ENCODE measurements around the gene PHC2. TPM values are rescaled to one million over a fixed set of nuclear protein-coding genes. Genes with fewer than 3 reads are reported as not detected.

Gene PHC2
- total RNA-seq, 4 donors from 2014 or later: 77.8 to 81.3 (median 79.5) TPM

DNA sequence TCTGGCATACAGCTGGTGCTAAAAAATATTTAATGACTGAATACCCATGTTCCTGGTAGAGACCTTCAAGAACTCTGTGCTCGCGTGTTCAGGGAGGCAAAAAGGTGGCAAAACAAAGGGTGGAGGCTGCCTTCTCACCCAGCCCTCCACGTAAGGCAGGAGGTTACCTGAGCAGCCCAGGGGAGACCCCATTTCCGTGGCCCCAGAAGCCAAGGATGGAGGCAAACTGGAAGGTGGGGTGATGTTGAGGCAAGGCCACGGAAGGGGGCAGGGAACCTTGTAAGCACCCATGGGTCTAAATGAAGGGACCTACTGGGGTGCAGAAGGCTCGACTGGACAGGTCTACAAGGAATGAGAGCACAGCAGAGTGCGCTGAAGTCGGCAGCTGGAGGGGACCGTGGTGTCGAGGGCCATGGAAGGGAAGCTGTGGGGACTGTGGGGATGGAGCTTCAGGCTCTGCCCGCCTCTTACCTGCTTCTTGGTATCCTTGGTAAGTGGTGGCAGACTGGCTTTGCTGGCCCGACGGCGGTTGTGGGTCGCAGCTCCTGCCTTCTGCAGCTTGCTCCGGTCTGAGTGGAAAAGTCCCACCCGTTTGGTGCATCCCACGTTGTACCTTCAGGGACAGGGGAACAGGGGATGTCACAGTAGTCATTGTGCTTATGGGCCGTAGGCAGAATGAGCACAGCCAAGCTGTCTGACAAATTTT, 101.1 kb downstream of the PHC2 start:
- Histone ChIP-seq H3K36me3 (peaks cover 85% of the 10 kb centered on the region), H3K4me1 (peaks cover 43% of the 10 kb centered on the region), H3K27me3 (no peaks in the 10 kb centered on the region), H3K27ac (no peak overlapping the region), H3K4me3 (no peak overlapping the region), H3K9me3 (no peaks in the 10 kb centered on the region)
- TF ChIP-seq, protein P1, sequence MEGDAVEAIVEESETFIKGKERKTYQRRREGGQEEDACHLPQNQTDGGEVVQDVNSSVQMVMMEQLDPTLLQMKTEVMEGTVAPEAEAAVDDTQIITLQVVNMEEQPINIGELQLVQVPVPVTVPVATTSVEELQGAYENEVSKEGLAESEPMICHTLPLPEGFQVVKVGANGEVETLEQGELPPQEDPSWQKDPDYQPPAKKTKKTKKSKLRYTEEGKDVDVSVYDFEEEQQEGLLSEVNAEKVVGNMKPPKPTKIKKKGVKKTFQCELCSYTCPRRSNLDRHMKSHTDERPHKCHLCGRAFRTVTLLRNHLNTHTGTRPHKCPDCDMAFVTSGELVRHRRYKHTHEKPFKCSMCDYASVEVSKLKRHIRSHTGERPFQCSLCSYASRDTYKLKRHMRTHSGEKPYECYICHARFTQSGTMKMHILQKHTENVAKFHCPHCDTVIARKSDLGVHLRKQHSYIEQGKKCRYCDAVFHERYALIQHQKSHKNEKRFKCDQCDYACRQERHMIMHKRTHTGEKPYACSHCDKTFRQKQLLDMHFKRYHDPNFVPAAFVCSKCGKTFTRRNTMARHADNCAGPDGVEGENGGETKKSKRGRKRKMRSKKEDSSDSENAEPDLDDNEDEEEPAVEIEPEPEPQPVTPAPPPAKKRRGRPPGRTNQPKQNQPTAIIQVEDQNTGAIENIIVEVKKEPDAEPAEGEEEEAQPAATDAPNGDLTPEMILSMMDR (IDR thresholded peaks at IDR 0.05): no peak
- no peak for TF ChIP-seq POLR2AphosphoS5 (IDR thresholded peaks at IDR 0.05)
- TF ChIP-seq EP300 (IDR thresholded peaks at IDR 0.05): no peak
- no peak for TF ChIP-seq POLR2A (IDR thresholded peaks at IDR 0.05)
- 90% methylated on average over 10 of the region's 19 CpGs for WGBS
- peak; percentile 46 to 63 for DNase-seq (ENCODE audit: low spot score in 2 of 2)

GRCh38 chr1:33328817-33329216, 102.1 kb downstream of the PHC2 start:
- H3K27ac ChIP-seq: no peak overlapping the region

GRCh38 chr1:33327587-33328325, 103.1 kb downstream of the PHC2 start:
- peaks cover 23% of the 10 kb centered on the region for H3K4me1 ChIP-seq
- no peak overlapping the region for H3K4me3 ChIP-seq
- H3K27ac ChIP-seq: peak overlapping the region; percentile 11
- peak in 1 of 2 donors; percentile 65 for DNase-seq (ENCODE audit: low spot score in 2 of 2)
- H3K9me3 ChIP-seq: no peaks in the 10 kb centered on the region
- H3K36me3 ChIP-seq: peaks cover 98% of the 10 kb centered on the region
- TF ChIP-seq POLR2A (IDR thresholded peaks at IDR 0.05) (no peak), EP300 (IDR thresholded peaks at IDR 0.05) (no peak)
- TF ChIP-seq, protein P1 (IDR thresholded peaks at IDR 0.05): no peak
- WGBS: 43% methylated on average over 9 of the region's 9 CpGs
- no peaks in the 10 kb centered on the region for H3K27me3 ChIP-seq

More at GRCh38 chr1:33328817-33329216, 102.1 kb downstream of the PHC2 start:
- TF ChIP-seq, protein P1 (IDR thresholded peaks at IDR 0.05): no peak
- TF ChIP-seq POLR2AphosphoS5 (IDR thresholded peaks at IDR 0.05): no peak
- TF ChIP-seq EP300 (IDR thresholded peaks at IDR 0.05): no peak
- no peak for TF ChIP-seq POLR2A (IDR thresholded peaks at IDR 0.05)
- WGBS: 92% methylated on average over 12 of the region's 12 CpGs
- Histone ChIP-seq H3K27me3 (no peaks in the 10 kb centered on the region), H3K4me1 (peaks cover 34% of the 10 kb centered on the region), H3K9me3 (no peaks in the 10 kb centered on the region), H3K36me3 (peaks cover 94% of the 10 kb centered on the region), H3K4me3 (no peak overlapping the region)
- DNase-seq (ENCODE audit: low spot score in 2 of 2): peak; percentile 40 to 53

GRCh38 chr1:33326785-33327184, 104.1 kb downstream of the PHC2 start:
- TF ChIP-seq EP300 (IDR thresholded peaks at IDR 0.05) (no peak), POLR2A (IDR thresholded peaks at IDR 0.05) (no peak), POLR2AphosphoS5 (IDR thresholded peaks at IDR 0.05) (no peak)
- TF ChIP-seq, protein P1 (IDR thresholded peaks at IDR 0.05): no peak
- Histone ChIP-seq H3K9me3 (no peaks in the 10 kb centered on the region), H3K4me3 (no peak overlapping the region), H3K4me1 (peaks cover 15% of the 10 kb centered on the region), H3K36me3 (peaks cover 93% of the 10 kb centered on the region), H3K27me3 (no peaks in the 10 kb centered on the region), H3K27ac (no peak overlapping the region)
- no peak for DNase-seq (ENCODE audit: low spot score in 2 of 2)
- 83% methylated on average over 9 of the region's 9 CpGs for WGBS
